Right lobe of liver (tissue), 6 donors: ENCODE data around the gene MYRF. TPM values are rescaled to one million over a fixed set of nuclear protein-coding genes. Genes with fewer than 3 reads are reported as not detected.
A peak's percentile ranks its signal among the peaks of the same experiment; 100 is the strongest.

Experiments
- ATAC-seq, 4 donors: fragments of 200-7000 bp; cut with Tn5 transposase; one replicate each; pipeline ENCODE4 v1.9.1; 2020; ENCODE audit warnings: mild to moderate bottlenecking in 4 of 4, moderate library complexity in 4 of 4
- DNase-seq, 3 donors: peaks; one replicate each; pipeline ENCODE4 v3.0.0-alpha.2; 2020
- H3K27ac ChIP-seq, 3 donors: fragments of 200-600 bp; one replicate each; pipeline ENCODE4 v1.8.0; 2022
- H3K27me3 ChIP-seq, 2 donors: fragments of 200-600 bp; one replicate each; pipeline ENCODE4 v1.8.0; 2022
- H3K36me3 ChIP-seq, 4 donors: fragments of 200-600 bp; sonication (generic) in 1 of 4; one replicate each; pipeline versions ENCODE4 v1.5.1 to v1.8.0; 2017 to 2022; ENCODE audit warnings: control low read depth in 1 of 4
- H3K4me1 ChIP-seq, 4 donors: fragments of 200-600 bp; sonication (generic) in 1 of 4; one replicate each; pipeline versions ENCODE4 v1.5.1 to v1.8.0; 2017 to 2022; ENCODE audit warnings: control low read depth in 1 of 4
- H3K4me3 ChIP-seq, 3 donors: fragments of 200-600 bp; one replicate each; pipeline ENCODE4 v1.8.0; 2022
- H3K9me3 ChIP-seq, 4 donors: fragments of 200-600 bp; sonication (generic) in 1 of 4; one replicate each; pipeline versions ENCODE4 v1.5.1 to v1.8.0; 2017 to 2022; ENCODE audit warnings: control low read depth in 1 of 4
- CTCF ChIP-seq, 4 donors: fragments of 200-600 bp in 3 of 4; fragments of 450-650 bp in 1 of 4; IDR thresholded peaks; one replicate each; pipeline versions ENCODE4 v1.5.1 to v1.8.0; 2016 to 2022; ENCODE audit warnings: antibody characterized with exemption in 4 of 4, mild to moderate bottlenecking in 2 of 4
- POLR2A ChIP-seq: fragments of 450-650 bp; IDR thresholded peaks from one replicate; pipeline ENCODE4 v1.6.1; 2017; ENCODE audit warnings: antibody characterized with exemption, mild to moderate bottlenecking
- WGBS: methylation state at CpG from one replicate; pipeline ENCODE4 v1.1.6; 2018; ENCODE audit warnings: low coverage, low lambda C conversion rate; ENCODE audit not compliant: insufficient coverage; ENCODE audit errors: missing lambda C conversion rate; 5-methylcytosine and 5-hydroxymethylcytosine counted together
- intact Hi-C, 2 donors: fragments of 100-400 bp; cut with DNase I; formaldehyde crosslinking; loops; one replicate each; pipeline versions ENCODE4 v1.11.2 to v1.14.1; 2022
- long read RNA-seq: library from polyadenylated mRNA; unstranded; transcript quantifications from one replicate; pipeline ENCODE4 v2.0.0, GENCODE V29; 2019
- total RNA-seq, 6 experiments: library from RNA; depleted of rRNA in 2 of 6; stranded (reverse); fragments of >200 nt in 2 of 6; fragmentation: NEBNext Ultra II Directional in 3 of 6; extraction: Animal tissue kit (Norgen Biotek cat#: 25700) in 3 of 6; gene quantifications; one replicate each; pipeline versions ENCODE4 v1.1.0 to v1.2.4, GENCODE V29; 2016 to 2023
- donor health status: DM: no; HTN: yes; CAD: no.
- donor health status: DM: no; HTN: no; CAD: no.
- donor health status: DM: no; HTN: no; CAD: no.
- donor health status: DM: no; HTN: yes; CAD: no.
- donor health status: DM: no; HTN: yes; CAD: no.

The MYRF gene
- total RNA-seq = 10 to 100 TPM in 5 of 6 experiments, 1 to 10 TPM in 1; 7.6 to 16.4 (median 11.6) TPM
- long read RNA-seq = 0 reads

GRCh38 chr11:61752117-61752924 lies at the start of gene MYRF:
MYRF (plus strand) TSS chr11:61752636; CDS start chr11:61752745, 109 bp downstream.
- peak; percentile 36 to 63 (median 52) for ATAC-seq
- H3K4me1 ChIP-seq = peaks cover 0 to 22% (median 0%) of the 10 kb centered on the region in 4 donors

GRCh38 chr11:61702701-61703312 lies 49.6 kb upstream of the MYRF start:
- intact Hi-C loops = no loop called here
- Histone ChIP-seq H3K4me3 (no peak overlapping the region), H3K36me3 (no peaks in the 10 kb centered on the region), H3K27me3 (no peaks in the 10 kb centered on the region), H3K9me3 (no peaks in the 10 kb centered on the region), H3K4me1 (no peaks in the 10 kb centered on the region), H3K27ac (no peak overlapping the region)
- WGBS = 40% methylated on average over 3 of the region's 11 CpGs
- no peak for TF ChIP-seq POLR2A
- TF ChIP-seq CTCF (IDR thresholded peaks at IDR 0.05) = no peak
- no peak for DNase-seq
- ATAC-seq = no peak

More at GRCh38 chr11:61752117-61752924, at the start of gene MYRF:
- WGBS = 0% methylated on average over 2 of the region's 93 CpGs
- Histone ChIP-seq H3K27ac (peak within 1 kb of the TSS in 2 of 3 donors; percentile 33), H3K9me3 (no peaks in the 10 kb centered on the region), H3K4me3 (peak within 1 kb of the TSS; percentile 57 to 61 (median 61)), H3K36me3 (no peaks in the 10 kb centered on the region), H3K27me3 (no peaks in the 10 kb centered on the region)
- intact Hi-C loops = no loop called here
- TF ChIP-seq POLR2A (peak; percentile 60), CTCF (IDR thresholded peaks at IDR 0.05) (peak; percentile 28 to 60 (median 44))
- DNase-seq = peak in 2 of 3 donors; percentile 70 to 72

- TF ChIP-seq CTCF (IDR thresholded peaks at IDR 0.05) (no peak), POLR2A (no peak)
- WGBS = no CpG with 5 or more reads among the region's 15 CpGs
- H3K27ac ChIP-seq = no peak overlapping the region
- no peak for DNase-seq
- no peaks in the 10 kb centered on the region for H3K9me3 ChIP-seq
- no peak overlapping the region for H3K4me3 ChIP-seq
- H3K36me3 ChIP-seq = no peaks in the 10 kb centered on the region
- no peaks in the 10 kb centered on the region for H3K4me1 ChIP-seq
- ATAC-seq = no peak
- no peaks in the 10 kb centered on the region for H3K27me3 ChIP-seq
- intact Hi-C loops = no loop called here
Observed at GRCh38 chr11:61704838-61705237, 47.6 kb upstream of the MYRF start.

- WGBS = 70% methylated on average over 2 of the region's 27 CpGs
- Histone ChIP-seq H3K4me3 (no peak overlapping the region), H3K36me3 (no peaks in the 10 kb centered on the region), H3K27ac (no peak overlapping the region), H3K9me3 (no peaks in the 10 kb centered on the region), H3K4me1 (no peaks in the 10 kb centered on the region), H3K27me3 (no peaks in the 10 kb centered on the region)
- TF ChIP-seq POLR2A (no peak), CTCF (IDR thresholded peaks at IDR 0.05) (no peak)
- ATAC-seq (no peak), DNase-seq (no peak)
- intact Hi-C loops = no loop called here
Observed at GRCh38 chr11:61706452-61707400, 45.7 kb upstream of the MYRF start.
